GM13977 (cell line): ENCODE data around the gene NTRK1.

Source experiments
- DNase-seq: peaks from one replicate; pipeline ENCODE4 v3.0.0; 2012; ENCODE audit warnings: low spot score
- CTCF ChIP-seq: IDR thresholded peaks from 2 replicates; pipeline ENCODE4 v1.5.1; 2012; ENCODE audit warnings: mild to moderate bottlenecking, control low read depth; ENCODE audit not compliant: insufficient read depth; ENCODE audit errors: extremely low read depth, missing control alignments
- in situ Hi-C: fragments of 300-500 bp; cut with MboI; formaldehyde crosslinking; loops from one replicate; pipeline ENCODE4 v1.12.0; 2022; ENCODE audit warnings: low sequenced_read_pairs, low pct_unique_long_range_greater_than_20kb, mixed read lengths, inconsistent platforms; ENCODE audit not compliant: unreplicated experiment

The NTRK1 gene

GRCh38 chr1:156874572-156875340, 14.1 kb downstream of the NTRK1 start:
- no peak for TF ChIP-seq CTCF
- in situ Hi-C loops: loop anchor here (25.0 kb wide), 1 partner anchor 162 kb away; the partner anchor contains the start of gene CRABP2
- DNase-seq: no peak

- TF ChIP-seq CTCF: no peak
- in situ Hi-C loops: no loop called here
- no peak for DNase-seq
Observed at GRCh38 chr1:156875341-156875615, 14.6 kb downstream of the NTRK1 start.

- DNase-seq: no peak
- TF ChIP-seq CTCF: no peak
- in situ Hi-C loops: no loop called here
Observed at GRCh38 chr1:156876281-156876680, 15.6 kb downstream of the NTRK1 start.

- in situ Hi-C loops: no loop called here
- DNase-seq: no peak
- no peak for TF ChIP-seq CTCF
Observed at GRCh38 chr1:156877433-156878170, 16.9 kb downstream of the NTRK1 start.

GRCh38 chr1:156879876-156880275, 19.2 kb downstream of the NTRK1 start:
- TF ChIP-seq CTCF: no peak
- no peak for DNase-seq
- in situ Hi-C loops: no loop called here

- DNase-seq: no peak
- in situ Hi-C loops: no loop called here
- no peak for TF ChIP-seq CTCF
Observed at GRCh38 chr1:156880473-156880872, 19.8 kb downstream of the NTRK1 start.
